Measurements from ENCODE around the gene MRPS11.

DNA sequence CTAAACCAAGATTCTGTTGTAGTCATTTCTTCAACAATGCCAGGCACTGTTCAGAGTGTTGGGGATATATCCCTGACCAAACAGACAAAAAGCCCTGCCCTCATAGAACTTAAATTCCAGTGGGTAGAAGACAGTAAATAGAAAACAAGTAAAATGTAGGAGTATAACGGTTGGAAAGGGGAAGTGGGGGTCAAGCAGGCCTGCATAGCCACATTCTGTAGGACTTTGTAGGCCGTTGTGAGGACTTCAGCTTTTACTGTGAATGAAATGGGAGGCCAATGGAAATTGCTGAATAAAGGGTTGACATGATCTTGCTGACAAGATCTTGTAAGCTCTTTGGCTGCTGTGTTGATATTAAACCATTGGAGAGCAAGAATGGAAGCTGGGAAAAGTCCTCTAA, 1.8 kb downstream of the MRPS11 start:
- no peak for TF ChIP-seq POLR2A (IDR thresholded peaks at IDR 0.05; ENCODE audit: low read length)
- TF ChIP-seq GATA1 (IDR thresholded peaks at IDR 0.05; ENCODE audit: low read depth, low read length), result no peak
